Stimulated activated naive CD4-positive, alpha-beta T cell treated with Interleukin-2 at 50 U/mL for 16 hours (primary cell): ENCODE data around the gene ADGRG3.
"Not testable (repeated sequence)": the region's sequence is repeated elsewhere in the genome, so short reads cannot be mapped to it uniquely, and the experiment has no call there.

Experiments
- DNase-seq: peaks from one replicate; lab custom pipeline; 2025; lab: John Stamatoyannopoulos, UW

The ADGRG3 gene

DNA sequence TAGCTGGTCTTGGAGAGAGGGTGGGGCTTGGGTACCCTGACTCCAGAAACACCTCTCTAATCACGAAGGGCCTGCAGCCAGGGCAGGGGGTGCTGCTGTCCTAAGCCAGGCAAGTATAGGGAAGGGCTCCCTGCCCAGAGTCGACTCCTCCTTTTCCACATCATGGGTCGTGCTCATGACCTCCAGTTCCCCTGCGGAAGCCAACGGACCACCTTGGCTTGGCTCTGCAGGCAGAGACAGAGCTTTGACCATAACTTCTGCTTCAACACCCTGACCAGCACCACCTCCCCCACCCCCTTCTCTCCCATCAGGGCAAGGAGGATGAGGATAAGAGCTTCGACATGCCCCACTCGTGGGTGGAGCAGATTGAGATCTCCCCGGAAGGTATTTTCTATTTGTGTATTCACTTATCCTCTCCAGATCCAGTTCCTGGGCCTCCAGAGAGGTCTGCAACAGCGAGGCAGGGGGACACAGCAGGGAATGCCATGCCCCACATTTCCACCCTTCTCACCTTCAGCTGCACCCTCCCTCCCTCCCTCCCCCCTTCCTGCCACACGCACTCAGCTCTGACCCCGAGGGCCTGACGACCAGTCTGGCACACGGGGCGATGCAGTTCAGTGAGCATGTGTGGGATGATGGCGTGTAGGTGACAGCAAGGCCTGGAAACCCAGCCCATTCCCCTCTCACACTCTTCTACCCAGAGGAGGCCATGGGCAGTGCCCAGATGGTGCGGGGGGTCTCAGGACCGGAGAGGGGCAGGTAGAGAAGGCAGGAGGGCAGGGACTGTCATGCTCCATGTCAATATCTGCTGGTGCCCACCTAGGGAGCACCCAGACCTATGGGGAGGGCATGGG is 53.5 kb downstream of the ADGRG3 start:
- DNase-seq: no peak

DNA sequence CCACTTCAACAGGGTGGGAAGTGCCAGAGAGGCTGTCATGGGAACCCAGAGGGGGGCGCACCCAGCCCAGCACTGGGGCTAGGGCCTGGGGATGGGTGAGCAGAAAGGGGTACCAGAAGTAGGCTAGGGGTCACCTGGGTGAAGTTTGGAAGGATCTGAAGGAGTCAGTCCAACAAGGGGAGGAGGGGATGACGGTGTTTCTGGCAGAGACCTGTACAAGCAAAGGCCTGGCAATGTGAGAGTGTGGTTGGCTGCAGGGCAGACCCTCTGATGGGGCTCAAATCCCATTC is 54.0 kb downstream of the ADGRG3 start:
- no peak for DNase-seq

DNA sequence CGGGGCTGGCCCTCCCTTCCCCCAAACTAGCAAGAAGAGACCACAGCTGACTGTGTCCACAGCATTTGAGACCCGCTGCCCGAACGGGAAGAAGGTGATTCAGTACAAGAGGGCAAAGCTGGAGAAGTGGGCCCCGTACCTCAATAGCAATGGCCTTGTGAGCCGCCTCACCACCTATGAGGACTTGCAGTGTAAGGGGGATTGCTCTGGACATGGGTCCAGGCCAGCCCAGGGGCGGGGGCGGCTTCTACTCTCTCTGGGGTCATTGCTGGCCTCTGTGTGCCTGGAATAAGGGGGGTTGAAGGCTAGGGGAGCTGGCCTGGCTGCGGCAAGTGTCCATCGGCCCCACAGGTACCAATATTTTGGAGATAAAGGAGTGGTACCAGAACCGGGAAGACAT is 54.5 kb downstream of the ADGRG3 start:
- no peak for DNase-seq

DNA sequence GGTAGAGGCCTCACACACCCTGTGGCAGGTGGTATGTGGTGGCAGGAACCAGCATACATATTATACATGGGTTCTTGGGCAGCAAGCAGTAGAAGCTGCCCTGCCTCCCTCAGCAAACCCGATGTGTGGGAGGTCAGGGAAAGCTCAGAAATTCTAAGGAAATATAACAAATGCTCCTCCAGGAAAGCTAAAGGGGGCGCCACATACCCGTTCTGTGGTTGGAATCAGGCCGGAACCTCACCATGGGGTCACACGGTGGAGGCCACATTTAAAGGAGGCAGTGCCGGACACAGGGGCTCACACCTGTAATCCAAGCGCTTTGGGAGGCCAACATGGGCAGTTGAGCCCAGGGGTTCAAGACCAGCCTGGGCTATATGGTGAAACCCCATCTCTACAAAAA is 55.1 kb downstream of the ADGRG3 start:
- no peak for DNase-seq

DNA sequence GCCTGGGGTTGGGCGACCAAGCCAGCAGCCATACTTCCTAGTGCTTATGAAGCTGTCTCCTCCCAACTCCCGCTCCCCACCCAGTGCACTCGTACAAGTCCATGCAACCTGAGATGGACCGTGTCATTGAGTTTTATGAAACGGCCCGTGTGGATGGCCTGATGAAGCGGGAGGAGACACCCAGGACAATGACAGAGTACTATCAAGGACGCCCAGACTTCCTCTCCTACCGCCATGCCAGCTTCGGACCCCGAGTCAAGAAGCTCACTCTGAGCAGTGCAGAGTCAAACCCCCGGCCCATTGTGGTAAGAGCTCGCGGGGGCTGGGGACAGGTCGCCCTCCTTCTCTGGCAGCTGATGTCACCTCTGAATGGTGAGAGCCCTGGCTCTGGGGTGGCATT is 56.4 kb downstream of the ADGRG3 start:
- no peak for DNase-seq

DNA sequence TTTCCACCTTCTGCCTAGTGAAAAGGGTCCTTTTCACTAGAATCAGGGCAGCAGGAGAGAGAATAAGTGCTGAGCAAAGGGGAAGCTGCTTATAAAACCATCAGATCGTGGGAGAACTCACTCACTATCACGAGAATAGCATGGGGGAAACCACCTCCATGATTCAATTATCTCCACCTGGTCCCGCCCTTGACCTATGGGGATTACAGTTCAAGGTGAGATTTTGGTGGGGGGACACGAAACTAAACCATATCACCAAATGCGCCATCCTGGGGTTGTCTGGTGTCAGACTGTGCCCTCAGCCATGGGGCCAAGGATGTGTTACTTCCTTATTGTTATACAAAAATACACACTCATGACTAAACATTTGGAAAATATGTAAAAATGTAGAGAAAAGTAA is 57.0 kb downstream of the ADGRG3 start:
- no peak for DNase-seq

DNA sequence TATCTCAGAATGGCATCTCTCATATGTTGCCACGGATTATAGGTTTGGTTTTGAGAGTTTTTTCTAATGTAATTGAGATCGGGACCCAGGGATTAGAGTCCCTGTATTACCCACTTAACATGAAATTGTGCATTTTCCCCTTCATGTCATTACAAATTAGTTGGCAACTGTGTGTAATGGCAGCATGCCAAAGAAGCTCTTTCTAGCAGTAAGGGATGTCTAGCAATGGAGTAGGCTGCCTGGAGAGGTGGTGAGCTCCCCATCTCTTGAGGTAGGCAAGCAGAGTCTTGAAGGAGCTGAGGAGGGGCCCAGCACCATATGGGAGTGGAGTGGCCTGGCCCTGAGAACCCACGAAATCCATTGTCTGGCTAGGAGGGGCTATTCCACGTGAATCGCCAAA is 57.4 kb downstream of the ADGRG3 start:
- no peak for DNase-seq

DNA sequence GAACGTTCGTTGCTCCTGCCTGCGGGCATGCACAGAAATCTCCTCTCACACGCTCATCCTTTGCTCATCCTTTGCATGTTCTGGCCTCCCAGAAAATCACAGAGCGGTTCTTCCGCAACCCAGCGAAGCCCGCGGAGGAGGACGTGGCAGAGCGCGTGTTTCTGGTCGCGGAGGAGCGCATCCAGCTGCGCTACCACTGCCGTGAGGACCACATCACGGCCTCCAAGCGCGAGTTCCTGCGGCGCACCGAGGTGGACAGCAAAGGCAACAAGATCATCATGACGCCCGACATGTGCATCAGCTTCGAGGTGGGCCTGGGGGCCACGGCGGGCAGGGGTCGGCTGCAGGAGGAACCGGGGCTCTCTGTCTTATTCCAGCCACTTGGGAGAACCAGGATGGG is 57.9 kb downstream of the ADGRG3 start:
- DNase-seq: no peak

DNA sequence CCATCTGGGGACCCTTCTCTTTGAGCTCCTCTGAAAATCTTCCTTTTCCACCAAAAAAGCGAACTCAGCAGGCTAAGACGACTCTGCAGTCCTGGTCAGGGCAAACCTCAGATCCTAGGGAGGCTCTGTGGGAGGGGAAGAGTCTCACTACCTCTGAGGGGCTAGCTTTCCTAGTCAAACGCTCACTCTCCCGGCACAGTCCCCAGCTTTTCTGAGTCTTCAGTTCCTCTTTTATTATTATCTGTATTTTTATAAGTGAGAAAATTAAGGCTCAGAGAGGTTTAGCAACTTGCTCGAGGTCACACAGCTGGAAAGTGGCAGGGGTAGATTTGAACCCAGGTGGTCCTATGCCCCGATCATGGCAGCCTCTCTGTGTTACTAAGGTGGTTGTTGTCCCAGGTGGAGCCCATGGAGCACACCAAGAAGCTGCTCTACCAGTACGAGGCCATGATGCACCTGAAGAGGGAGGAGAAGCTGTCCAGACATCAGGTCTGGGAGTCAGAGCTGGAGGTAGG is 58.4 kb downstream of the ADGRG3 start:
- DNase-seq: no peak

DNA sequence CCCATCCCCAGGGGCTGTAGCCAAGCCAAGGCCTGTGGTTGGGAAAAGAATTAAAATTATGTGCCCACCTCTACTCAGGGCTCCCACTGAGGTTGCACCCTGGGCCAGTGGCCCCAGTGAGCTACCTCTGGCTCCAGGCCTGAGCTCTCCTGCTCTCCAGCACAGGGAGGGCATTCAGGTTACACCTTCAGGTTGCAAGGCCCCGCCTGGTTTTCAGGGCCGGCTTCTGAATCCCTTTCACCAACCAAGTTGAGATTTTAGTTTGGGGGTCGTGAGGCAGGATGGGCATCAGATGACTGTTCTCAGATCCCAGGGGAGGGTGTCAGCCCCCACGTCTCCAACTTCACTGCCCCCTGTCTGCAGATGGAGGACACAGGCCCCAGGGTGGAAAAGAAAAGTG is 59.5 kb downstream of the ADGRG3 start:
- no peak for DNase-seq

DNA sequence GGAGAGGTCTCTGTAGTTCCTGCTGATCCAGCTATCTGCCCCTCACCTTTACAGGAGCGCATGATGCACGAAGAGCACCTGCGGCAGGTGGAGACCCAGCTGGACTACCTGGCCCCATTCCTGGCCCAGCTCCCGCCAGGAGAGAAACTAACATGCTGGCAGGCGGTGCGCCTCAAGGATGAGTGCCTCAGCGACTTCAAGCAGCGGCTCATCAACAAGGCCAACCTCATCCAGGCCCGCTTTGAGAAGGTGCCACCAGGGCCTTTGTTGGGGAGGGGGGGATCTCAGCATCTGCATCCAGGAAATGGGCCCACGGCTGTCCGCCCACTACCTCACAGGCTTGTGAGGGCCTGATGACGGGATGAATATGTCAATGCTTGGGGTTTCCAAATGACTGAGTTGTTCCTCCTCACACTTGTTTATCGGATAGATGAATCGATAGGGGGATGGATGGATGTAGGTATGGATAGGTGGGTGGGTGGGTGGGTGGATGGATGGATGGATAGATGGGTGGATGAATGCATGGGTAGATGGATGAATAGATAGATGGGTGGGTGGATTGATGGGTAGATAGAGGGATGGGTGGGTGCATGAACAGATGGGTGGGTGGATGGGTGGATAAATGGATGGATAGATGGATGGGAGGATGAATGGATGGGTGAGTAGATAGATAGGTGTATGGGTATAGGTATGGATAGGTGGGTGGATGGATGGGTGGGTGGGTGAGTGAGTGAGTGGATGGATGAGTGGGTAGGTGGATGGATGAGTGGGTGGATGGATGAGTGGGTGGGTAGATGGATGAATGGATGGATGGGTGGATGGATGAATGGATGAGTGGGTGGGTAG is 60.5 kb downstream of the ADGRG3 start:
- DNase-seq: peak; percentile 12

DNA sequence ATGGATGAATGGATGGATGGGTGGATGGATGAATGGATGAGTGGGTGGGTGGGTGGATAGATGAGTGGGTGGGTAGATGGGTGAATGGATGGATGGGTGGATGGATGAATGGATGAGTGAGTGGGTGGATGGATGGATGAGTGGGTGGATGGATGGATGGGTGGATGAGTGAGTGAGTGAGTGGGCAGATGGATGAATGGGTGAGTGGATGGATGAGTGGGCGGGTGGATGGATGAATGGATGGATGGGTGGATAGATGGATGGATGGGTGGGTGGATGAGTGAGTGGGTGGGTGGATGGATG is 61.0 kb downstream of the ADGRG3 start:
- DNase-seq: no peak

DNA sequence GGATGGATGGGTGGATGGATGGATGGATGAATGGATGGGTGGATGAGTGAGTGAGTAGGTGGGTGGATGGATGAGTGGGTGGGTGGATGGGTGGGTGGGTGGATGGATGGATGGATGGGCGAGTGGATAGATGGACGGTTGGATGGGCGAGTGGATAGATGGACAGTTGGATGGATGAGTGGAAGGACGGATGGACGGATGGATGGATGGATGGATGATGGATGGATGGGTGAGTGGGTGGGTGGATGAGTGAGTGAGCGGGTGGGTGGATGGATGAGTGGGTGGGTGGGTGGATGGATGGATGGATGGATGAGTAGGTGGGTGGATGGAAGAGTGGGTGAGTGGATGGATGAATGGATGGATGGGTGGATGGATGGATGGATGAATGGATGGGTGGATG is 61.7 kb downstream of the ADGRG3 start:
- not testable (repeated sequence) for DNase-seq

DNA sequence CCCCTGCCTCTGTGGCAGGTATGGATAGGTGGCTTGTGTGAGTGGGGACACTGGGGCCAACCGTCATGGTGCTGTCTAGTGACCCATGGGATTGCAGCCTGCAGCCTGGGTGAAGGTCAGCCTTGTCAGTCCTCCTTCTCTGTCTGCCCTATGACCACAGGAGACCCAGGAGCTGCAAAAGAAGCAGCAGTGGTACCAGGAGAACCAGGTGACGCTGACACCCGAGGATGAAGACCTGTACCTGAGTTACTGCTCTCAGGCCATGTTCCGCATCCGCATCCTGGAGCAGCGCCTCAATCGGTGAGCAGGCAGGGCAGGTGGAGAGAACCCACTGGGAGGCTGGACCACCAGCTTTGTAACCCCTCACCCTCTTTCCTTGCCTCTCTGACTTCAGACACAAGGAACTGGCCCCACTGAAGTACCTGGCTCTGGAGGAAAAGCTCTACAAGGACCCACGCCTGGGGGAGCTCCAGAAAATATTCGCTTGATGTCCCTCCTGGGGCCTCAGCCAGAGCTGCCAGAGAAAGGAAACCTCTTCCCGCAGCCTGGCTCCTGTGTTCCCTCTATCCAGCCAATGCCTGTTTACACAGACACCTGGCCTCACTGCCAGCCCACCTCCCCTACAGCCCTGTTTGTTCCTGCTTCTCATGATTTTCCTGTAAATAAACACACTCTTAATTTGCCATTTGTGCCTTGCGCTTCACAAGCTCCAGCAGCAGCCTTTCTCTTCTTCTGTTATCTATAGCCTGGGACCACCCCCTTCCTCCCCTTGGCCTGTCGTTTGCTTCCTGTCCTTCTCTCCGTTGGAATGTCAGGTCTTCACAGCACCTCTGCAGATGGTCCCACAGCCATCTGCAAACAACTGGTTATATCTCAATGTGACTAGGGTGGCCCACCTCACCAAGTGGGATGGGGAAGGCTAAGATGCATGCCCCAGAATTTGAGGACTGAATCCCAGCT is 62.9 kb downstream of the ADGRG3 start:
- no peak for DNase-seq

DNA sequence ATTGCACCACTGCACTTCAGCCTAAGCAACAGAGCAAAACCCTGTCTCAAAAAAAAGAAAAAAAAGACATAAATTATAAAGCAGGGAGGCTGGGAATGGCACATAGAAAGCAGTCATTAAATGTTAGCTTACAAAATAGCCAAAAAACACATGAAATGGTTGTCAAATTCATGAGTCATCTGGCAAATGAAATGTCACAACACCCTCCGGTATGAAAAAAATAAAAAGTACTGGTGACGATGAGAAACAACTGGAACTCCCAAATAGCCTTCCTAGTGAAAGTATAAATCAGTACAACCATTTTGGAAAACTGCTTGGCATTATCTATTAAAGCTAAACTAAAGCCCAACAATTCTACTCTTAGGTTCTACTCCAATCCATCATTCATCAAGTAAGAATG is 63.9 kb downstream of the ADGRG3 start:
- DNase-seq: no peak

DNA sequence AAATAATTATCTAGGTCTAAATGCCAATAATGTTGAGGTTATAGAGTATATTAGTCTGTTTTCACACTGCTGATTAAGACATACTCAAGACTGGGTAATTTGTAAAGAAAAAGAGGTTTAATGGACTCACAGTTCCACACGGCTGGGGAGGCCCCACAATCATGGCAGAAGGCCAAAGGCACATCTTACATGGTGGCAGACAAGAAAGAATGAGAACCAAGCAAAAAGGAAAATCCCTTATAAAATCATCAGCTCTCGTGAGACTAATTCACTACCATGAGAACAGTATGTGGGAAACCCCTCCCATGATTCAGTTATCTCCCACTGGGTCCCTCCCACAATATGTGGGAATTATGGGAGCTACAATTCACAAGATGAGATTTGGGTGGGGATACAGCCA is 64.6 kb downstream of the ADGRG3 start:
- DNase-seq: no peak

DNA sequence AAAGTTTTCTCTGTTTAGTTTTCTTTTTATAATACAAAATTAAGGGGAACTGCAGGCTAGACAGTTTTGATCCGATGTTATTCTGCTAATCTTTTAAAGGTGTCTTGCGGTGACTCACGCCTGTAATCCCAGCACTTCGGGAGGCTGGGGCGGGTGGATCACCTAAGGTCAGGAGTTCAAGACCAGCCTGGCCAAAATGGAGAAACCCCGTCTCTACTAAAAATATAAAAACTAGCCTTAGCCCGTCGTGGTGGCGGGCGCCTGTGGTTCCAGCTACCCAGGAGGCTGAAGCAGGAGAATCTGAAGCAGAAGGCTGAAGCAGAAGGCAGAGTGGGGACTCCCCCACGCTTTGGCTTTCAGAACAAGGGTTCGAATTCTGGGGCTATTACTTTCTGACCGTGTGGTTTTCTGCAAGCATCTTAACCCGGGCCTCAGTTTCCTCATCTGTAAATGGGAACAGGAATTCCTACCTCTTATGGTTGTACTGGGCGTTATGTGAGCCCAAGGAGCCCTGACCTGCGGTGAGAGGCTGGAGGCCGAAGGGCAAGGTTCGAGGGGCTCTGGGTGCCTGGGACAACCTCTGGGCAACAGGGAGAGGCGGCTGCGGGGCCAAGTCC is 66.3 kb downstream of the ADGRG3 start:
- no peak for DNase-seq

DNA sequence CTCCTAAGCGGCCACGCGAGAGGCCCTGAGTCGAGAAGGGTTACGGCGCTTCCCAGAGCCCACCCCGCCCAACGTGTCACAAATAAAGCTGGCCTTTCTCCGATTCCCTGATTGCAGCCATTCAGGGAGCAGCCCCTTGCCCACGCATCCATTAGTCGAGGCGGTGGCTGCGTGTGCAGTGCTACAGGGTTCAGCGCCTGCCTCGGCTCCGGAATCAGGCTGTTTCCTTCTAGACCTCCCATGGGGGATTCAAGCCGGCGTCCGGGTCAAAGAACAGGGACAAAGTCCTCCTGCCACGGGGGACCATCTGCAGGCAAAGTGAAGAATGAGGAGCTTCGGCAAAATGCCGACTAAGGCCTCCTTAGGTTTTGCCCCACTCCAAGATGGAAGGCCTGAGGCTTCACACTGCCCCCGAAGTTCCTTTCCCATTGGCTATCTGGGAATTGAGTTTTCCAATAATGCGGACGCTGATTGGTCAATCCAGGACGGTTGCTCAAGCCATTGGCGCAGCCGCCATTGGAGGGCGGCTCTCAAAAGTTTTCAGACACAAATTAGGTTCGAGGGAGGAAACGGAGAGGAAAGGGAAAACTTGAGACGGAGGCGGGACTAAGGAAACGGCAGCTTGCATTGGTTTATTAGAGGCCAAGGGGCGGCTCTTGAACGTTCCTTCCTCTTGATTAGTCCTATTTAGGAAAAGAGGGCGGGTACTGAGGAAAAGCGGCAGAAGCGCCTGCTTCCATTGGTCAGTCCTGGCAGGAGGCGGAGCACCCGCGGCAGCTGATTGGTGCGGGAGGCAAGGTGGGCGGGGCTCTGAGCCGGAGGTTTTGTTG is 67.0 kb downstream of the ADGRG3 start:
- DNase-seq: peak; percentile 99

DNA sequence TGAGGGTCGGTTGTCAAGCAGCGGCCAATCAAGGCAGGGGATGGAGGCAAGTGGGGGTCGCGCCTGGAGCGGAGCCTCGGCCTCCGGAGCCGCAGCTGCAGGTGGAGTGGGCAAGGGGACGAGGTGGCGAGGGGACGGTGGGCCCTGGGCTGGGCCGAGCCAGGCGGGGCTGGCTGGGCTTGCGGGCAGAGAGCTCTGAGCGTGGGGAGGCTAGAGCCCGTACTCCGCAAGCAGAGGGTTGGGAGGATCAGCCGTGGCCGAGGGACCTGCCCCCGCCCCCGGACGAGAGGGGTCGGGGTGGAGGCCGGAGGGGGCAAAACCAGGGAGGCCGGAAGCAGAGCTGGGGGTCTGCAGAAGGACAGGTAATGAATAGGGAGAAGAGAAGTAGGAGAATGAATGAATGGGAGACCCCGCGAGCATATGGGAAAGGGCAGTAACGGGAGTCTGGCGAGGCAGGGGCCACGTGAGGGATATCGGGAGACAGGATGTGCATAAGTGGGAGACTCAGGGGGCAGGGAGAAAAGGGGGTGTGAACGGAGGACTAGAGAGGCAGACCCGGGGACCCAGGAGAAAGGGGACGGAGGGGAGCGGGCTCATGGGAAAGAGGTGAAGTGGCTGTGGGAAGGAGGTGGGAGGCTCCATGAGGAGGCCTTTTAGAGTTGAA is 67.8 kb downstream of the ADGRG3 start, which contains the start of gene KATNB1:
KATNB1 (plus strand) TSS at position 16 of the 664 bp plus-strand sequence. CDS start 1,474 bp downstream, outside the sequence.
- no peak for DNase-seq
